ENCODE data around the gene TMEM14A. TPM values are rescaled to one million over a fixed set of nuclear protein-coding genes. Genes with fewer than 3 reads are reported as not detected.
A peak's percentile ranks its signal among the peaks of the same experiment; 100 is the strongest.

TMEM14A gene
- total RNA-seq, 1 donor from 2014 or later, result 12.3 TPM

- ATAC-seq, result no peak
- no peak for DNase-seq
- no peak for TF ChIP-seq CTCF (IDR thresholded peaks at IDR 0.05)
- H3K4me3 ChIP-seq, result no peak overlapping the region
- H3K9me3 ChIP-seq, result no peaks in the 10 kb centered on the region
- intact Hi-C loops (cut with DNase I), result no loop called here
- H3K36me3 ChIP-seq, result no peaks in the 10 kb centered on the region
- H3K27me3 ChIP-seq, result no peaks in the 10 kb centered on the region
- H3K4me1 ChIP-seq, result peaks cover 2% of the 10 kb centered on the region
- H3K27ac ChIP-seq, result no peak overlapping the region
Observed at GRCh38 chr6:52635049-52635577, 35.8 kb upstream of the TMEM14A start.

- Histone ChIP-seq H3K4me1 (peaks cover 16% of the 10 kb centered on the region), H3K27me3 (no peaks in the 10 kb centered on the region), H3K36me3 (no peaks in the 10 kb centered on the region), H3K9me3 (no peaks in the 10 kb centered on the region), H3K4me3 (no peak overlapping the region), H3K27ac (no peak overlapping the region)
- intact Hi-C loops (cut with DNase I), result no loop called here
- TF ChIP-seq CTCF (IDR thresholded peaks at IDR 0.05), result no peak
- DNase-seq (no peak), ATAC-seq (peak; percentile 61)
Observed at GRCh38 chr6:52636830-52637229, 34.1 kb upstream of the TMEM14A start.

- Histone ChIP-seq H3K36me3 (no peaks in the 10 kb centered on the region), H3K4me3 (no peak overlapping the region), H3K27me3 (no peaks in the 10 kb centered on the region), H3K9me3 (no peaks in the 10 kb centered on the region), H3K4me1 (peaks cover 25% of the 10 kb centered on the region), H3K27ac (no peak overlapping the region)
- intact Hi-C loops (cut with DNase I), result no loop called here
- no peak for TF ChIP-seq CTCF (IDR thresholded peaks at IDR 0.05)
- no peak for ATAC-seq
- DNase-seq, result no peak
Observed at GRCh38 chr6:52639493-52639892, 31.4 kb upstream of the TMEM14A start.

- Histone ChIP-seq H3K4me1 (peaks cover 25% of the 10 kb centered on the region), H3K27ac (no peak overlapping the region), H3K27me3 (no peaks in the 10 kb centered on the region), H3K36me3 (no peaks in the 10 kb centered on the region), H3K4me3 (no peak overlapping the region), H3K9me3 (no peaks in the 10 kb centered on the region)
- TF ChIP-seq CTCF (IDR thresholded peaks at IDR 0.05), result no peak
- intact Hi-C loops (cut with DNase I), result no loop called here
- peak; percentile 39 for ATAC-seq
- no peak for DNase-seq
Observed at GRCh38 chr6:52640170-52640569, 30.7 kb upstream of the TMEM14A start.

GRCh38 chr6:52640916-52641315, 30.0 kb upstream of the TMEM14A start:
- H3K4me3 ChIP-seq, result no peak overlapping the region
- H3K4me1 ChIP-seq, result peaks cover 25% of the 10 kb centered on the region
- intact Hi-C loops (cut with DNase I), result no loop called here
- ATAC-seq, result no peak
- H3K27ac ChIP-seq, result no peak overlapping the region
- H3K27me3 ChIP-seq, result no peaks in the 10 kb centered on the region
- no peak for DNase-seq
- H3K36me3 ChIP-seq, result no peaks in the 10 kb centered on the region
- no peaks in the 10 kb centered on the region for H3K9me3 ChIP-seq
- no peak for TF ChIP-seq CTCF (IDR thresholded peaks at IDR 0.05)

GRCh38 chr6:52641388-52641787, 29.5 kb upstream of the TMEM14A start:
- H3K9me3 ChIP-seq, result no peaks in the 10 kb centered on the region
- DNase-seq (no peak), ATAC-seq (no peak)
- no peaks in the 10 kb centered on the region for H3K27me3 ChIP-seq
- TF ChIP-seq CTCF (IDR thresholded peaks at IDR 0.05), result no peak
- intact Hi-C loops (cut with DNase I), result no loop called here
- H3K4me3 ChIP-seq, result no peak overlapping the region
- peaks cover 25% of the 10 kb centered on the region for H3K4me1 ChIP-seq
- no peaks in the 10 kb centered on the region for H3K36me3 ChIP-seq
- no peak overlapping the region for H3K27ac ChIP-seq

Data from upper lobe of right lung (tissue), 1 donor.